H9 (cell line): ENCODE measurements around the gene GRHL3. TPM values are rescaled to one million over a fixed set of nuclear protein-coding genes. Genes with fewer than 3 reads are reported as not detected.
A peak's percentile ranks its signal among the peaks of the same experiment; 100 is the strongest.

Source experiments
- DNase-seq: peaks from one replicate; pipeline ENCODE4 v3.0.0-alpha.2; 2017
- H2AFZ ChIP-seq: one replicate; pipeline ENCODE4 v1.6.1; 2013; ENCODE audit warnings: mild to moderate bottlenecking, low read length, control low read depth, moderate library complexity
- H2AK5ac ChIP-seq: 2 replicates; pipeline ENCODE4 v1.6.1; 2013; ENCODE audit warnings: low read length, control low read depth, mixed read lengths; ENCODE audit not compliant: insufficient read length
- H2BK120ac ChIP-seq: one replicate; pipeline ENCODE4 v1.6.1; 2013; ENCODE audit warnings: low read depth, mild to moderate bottlenecking, low read length, control low read depth, inconsistent platforms; ENCODE audit not compliant: poor library complexity, severe bottlenecking
- H2BK12ac ChIP-seq: 2 replicates; pipeline ENCODE4 v1.6.1; 2013; ENCODE audit warnings: low read length, control low read depth, mixed read lengths, low read depth; ENCODE audit not compliant: insufficient read length
- H2BK15ac ChIP-seq: 2 replicates; pipeline ENCODE4 v1.6.1; 2013; ENCODE audit warnings: low read depth, low read length, control low read depth
- H2BK20ac ChIP-seq: one replicate; pipeline ENCODE4 v1.6.1; 2013; ENCODE audit warnings: low read depth, mild to moderate bottlenecking, low read length, control low read depth, inconsistent platforms; ENCODE audit not compliant: poor library complexity, severe bottlenecking
- H2BK5ac ChIP-seq: 2 replicates; pipeline ENCODE4 v1.6.1; 2013; ENCODE audit warnings: low read length, control low read depth, mixed read lengths; ENCODE audit not compliant: insufficient read length
- H3K14ac ChIP-seq: 2 replicates; pipeline ENCODE4 v1.6.1; 2013; ENCODE audit warnings: low read length, control low read depth; ENCODE audit not compliant: insufficient read depth
- H3K18ac ChIP-seq: 2 replicates; pipeline ENCODE4 v1.6.1; 2013; ENCODE audit warnings: low read depth, mild to moderate bottlenecking, mixed read lengths, low read length, control low read depth; ENCODE audit not compliant: insufficient read length
- H3K23ac ChIP-seq: 2 replicates; pipeline ENCODE4 v1.6.1; 2013; ENCODE audit warnings: low read length, control low read depth, mixed read lengths, low read depth; ENCODE audit not compliant: insufficient read length
- H3K23me2 ChIP-seq: 2 replicates; pipeline ENCODE4 v1.6.1; 2013; ENCODE audit warnings: low read depth, mild to moderate bottlenecking, mixed read lengths, low read length, control low read depth; ENCODE audit not compliant: insufficient read length, poor library complexity, severe bottlenecking
- H3K27ac ChIP-seq: 2 replicates; pipeline ENCODE4 v1.5.1; 2013; ENCODE audit warnings: low read length, control low read depth, mixed read lengths, low read depth; ENCODE audit not compliant: insufficient read length
- H3K27me3 ChIP-seq: 2 replicates; pipeline ENCODE4 v1.6.1; 2013; ENCODE audit warnings: low read length, control low read depth, inconsistent platforms; ENCODE audit not compliant: insufficient read depth
- H3K4ac ChIP-seq: 2 replicates; pipeline ENCODE4 v1.6.1; 2013; ENCODE audit warnings: low read depth, mild to moderate bottlenecking, control low read depth, inconsistent platforms, low read length, moderate library complexity
- H3K4me1 ChIP-seq: 2 replicates; pipeline ENCODE4 v1.6.1; 2013; ENCODE audit warnings: low read length, control low read depth, inconsistent platforms; ENCODE audit not compliant: insufficient read depth
- H3K4me2 ChIP-seq: 2 replicates; pipeline ENCODE4 v1.6.1; 2013; ENCODE audit warnings: low read length, control low read depth, mixed read lengths; ENCODE audit not compliant: insufficient read length, insufficient read depth
- H3K56ac ChIP-seq: 2 replicates; pipeline ENCODE4 v1.6.1; 2013; ENCODE audit warnings: low read depth, mild to moderate bottlenecking, mixed read lengths, low read length, control low read depth; ENCODE audit not compliant: insufficient read length
- H3K79me1 ChIP-seq: 2 replicates; pipeline ENCODE4 v1.6.1; 2013; ENCODE audit warnings: low read depth, mild to moderate bottlenecking, moderate library complexity, low read length, control low read depth, inconsistent platforms; ENCODE audit not compliant: insufficient read depth, poor library complexity, severe bottlenecking
- H3K79me2 ChIP-seq: 2 replicates; pipeline ENCODE4 v1.6.1; 2013; ENCODE audit warnings: low read length, control low read depth, inconsistent platforms; ENCODE audit not compliant: insufficient read depth
- H3K9ac ChIP-seq: 2 replicates; pipeline ENCODE4 v1.6.1; 2013; ENCODE audit warnings: low read length, control low read depth, mixed read lengths; ENCODE audit not compliant: insufficient read length; ENCODE audit errors: extremely low read depth
- H3K9me3 ChIP-seq: one replicate; pipeline ENCODE4 v1.6.1; 2013; ENCODE audit warnings: low read depth, low read length, inconsistent platforms; ENCODE audit not compliant: control insufficient read depth
- H3T11ph ChIP-seq: one replicate; pipeline ENCODE4 v1.6.1; 2013; ENCODE audit warnings: mild to moderate bottlenecking, low read length, control low read depth, inconsistent platforms
- H4K20me1 ChIP-seq: one replicate; pipeline ENCODE4 v1.6.1; 2013; ENCODE audit not compliant: control insufficient read depth, insufficient read length, insufficient read depth
- H4K5ac ChIP-seq: 2 replicates; pipeline ENCODE4 v1.6.1; 2013; ENCODE audit warnings: low read depth, mild to moderate bottlenecking, mixed read lengths, low read length, control low read depth; ENCODE audit not compliant: insufficient read length
- H4K8ac ChIP-seq: replicated peaks from 2 replicates; pipeline ENCODE4 v1.6.1; 2013; ENCODE audit warnings: low read length, control low read depth, mixed read lengths, low read depth; ENCODE audit not compliant: insufficient read length
- H4K91ac ChIP-seq: 2 replicates; pipeline ENCODE4 v1.6.1; 2013; ENCODE audit warnings: low read depth, mild to moderate bottlenecking, moderate library complexity, mixed read lengths, low read length, control low read depth; ENCODE audit not compliant: insufficient read length
- H3K27ac Mint-ChIP-seq, 3 experiments: 2 replicates in 2 of 3; 3 replicates in 1 of 3; pipeline ENCODE4 v1.8.0; 2020 to 2021; ENCODE audit warnings: mixed read lengths in 3 of 3, mild to moderate bottlenecking in 1 of 3, moderate library complexity in 1 of 3
- H3K27me3 Mint-ChIP-seq: 2 replicates; pipeline ENCODE4 v1.8.0; 2021; ENCODE audit warnings: low read depth, mild to moderate bottlenecking, moderate library complexity, mixed read lengths
- H3K36me3 Mint-ChIP-seq, 3 experiments: 2 replicates in 2 of 3; 3 replicates in 1 of 3; pipeline ENCODE4 v1.8.0; 2020 to 2021; ENCODE audit warnings: low read depth in 3 of 3, mixed read lengths in 3 of 3; ENCODE audit not compliant: insufficient read depth in 1 of 3
- H3K4me1 Mint-ChIP-seq, 2 experiments: 2 replicates each; pipeline ENCODE4 v1.8.0; 2020; ENCODE audit warnings: mixed read lengths in 2 of 2
- H3K4me3 Mint-ChIP-seq, 2 experiments: 2 replicates in 1 of 2; 3 replicates in 1 of 2; pipeline ENCODE4 v1.8.0; 2020 to 2021; ENCODE audit warnings: mild to moderate bottlenecking in 2 of 2, mixed read lengths in 2 of 2, moderate library complexity in 1 of 2
- H3K9me3 Mint-ChIP-seq, 2 experiments: 2 replicates in 1 of 2; 3 replicates in 1 of 2; pipeline ENCODE4 v1.8.0; 2020; ENCODE audit warnings: mild to moderate bottlenecking in 2 of 2, mixed read lengths in 2 of 2, moderate library complexity in 1 of 2
- CTCF ChIP-seq: fragments of 200-600 bp; sonication (generic); conservative IDR thresholded peaks from 3 replicates; pipeline ENCODE4 v1.8.0; 2021; ENCODE audit warnings: antibody characterized with exemption, mild to moderate bottlenecking
- WGBS: extraction: QIAGEN DNeasy Blood & Tissue Kit; methylation state at CpG from one replicate; pipeline ENCODE4 v1.1.7; 2013; ENCODE audit warnings: missing lambda C conversion rate, low lambda C conversion rate, mixed read lengths; ENCODE audit not compliant: insufficient read length; ENCODE audit errors: extremely low coverage; 5-methylcytosine and 5-hydroxymethylcytosine counted together
- total RNA-seq: library from RNA; stranded (reverse); gene quantifications from 2 replicates; pipeline ENCODE4 v1.2.1, GENCODE V29; 2021

GRHL3 gene
- total RNA-seq, 1 experiment from 2014 or later = 3.5 TPM

DNA sequence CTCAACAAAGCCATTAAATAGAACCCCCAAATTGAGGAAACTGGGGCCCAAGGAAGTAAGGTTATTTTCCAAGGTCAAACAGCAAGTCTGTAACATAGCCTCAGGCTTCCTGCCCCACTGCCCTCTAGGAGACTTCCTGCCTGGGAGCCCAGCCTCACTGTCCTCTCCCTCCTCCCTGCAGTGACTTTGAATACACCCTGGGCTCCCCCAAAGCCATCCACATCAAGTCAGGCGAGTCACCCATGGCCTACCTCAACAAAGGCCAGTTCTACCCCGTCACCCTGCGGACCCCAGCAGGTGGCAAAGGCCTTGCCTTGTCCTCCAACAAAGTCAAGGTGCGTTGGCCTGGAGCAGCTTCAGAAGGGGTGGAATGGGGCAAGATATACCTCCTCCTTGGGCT, 18.3 kb downstream of the GRHL3 start:
- peaks cover 7% of the 10 kb centered on the region; the same call in 1 of the 2 replicates for H3K4me1 ChIP-seq
- no CpG with 5 or more reads among the region's 4 CpGs for WGBS
- no peaks in the 10 kb centered on the region for H3K79me1 ChIP-seq
- Mint-ChIP-seq H3K4me1 (peaks cover 49 to 74% of the 10 kb centered on the region in 2 experiments), H3K27me3 (peaks cover 7% of the 10 kb centered on the region), H3K4me3 (no peak overlapping the region), H3K27ac (no peak overlapping the region; a peak in 1 of 7 replicates), H3K36me3 (no peaks in the 10 kb centered on the region), H3K9me3 (no peaks in the 10 kb centered on the region; a peak in 1 of 5 replicates)
- H2AK5ac ChIP-seq = no peak overlapping the region
- H3K9ac ChIP-seq = no peak overlapping the region
- H3K23me2 ChIP-seq = no peaks in the 10 kb centered on the region
- H4K91ac ChIP-seq = no peak overlapping the region
- no peak overlapping the region for H3K27ac ChIP-seq
- no peak overlapping the region for H2BK15ac ChIP-seq
- H3K56ac ChIP-seq = no peak overlapping the region
- no peak overlapping the region for H4K5ac ChIP-seq
- H3K23ac ChIP-seq = no peak overlapping the region
- H3K79me2 ChIP-seq = no peaks in the 10 kb centered on the region
- no peak overlapping the region for H2AFZ ChIP-seq
- H3K4me2 ChIP-seq = no peak overlapping the region
- DNase-seq = peak; percentile 46
- H3K4ac ChIP-seq = no peak overlapping the region
- no peak overlapping the region; the same call in 1 of the 2 replicates for H3K14ac ChIP-seq
- no peaks in the 10 kb centered on the region for H4K20me1 ChIP-seq
- H3K18ac ChIP-seq = no peak overlapping the region
- no peak overlapping the region for H4K8ac ChIP-seq
- H3K9me3 ChIP-seq = no peaks in the 10 kb centered on the region
- no peak overlapping the region for H2BK120ac ChIP-seq
- no peak overlapping the region for H3T11ph ChIP-seq
- H2BK5ac ChIP-seq = no peak overlapping the region
- TF ChIP-seq CTCF = no peak
- H2BK12ac ChIP-seq = no peak overlapping the region
- no peak overlapping the region for H2BK20ac ChIP-seq
- no peaks in the 10 kb centered on the region for H3K27me3 ChIP-seq
